ENCODE data around the gene RHBDF2. TPM values are rescaled to one million over a fixed set of nuclear protein-coding genes. Genes with fewer than 3 reads are reported as not detected.

RHBDF2 gene
- polyA plus RNA-seq, 1 donor (not counting 4 experiments of a cell fraction or from before 2014, with no cell fraction given), result 14.9 TPM

DNA sequence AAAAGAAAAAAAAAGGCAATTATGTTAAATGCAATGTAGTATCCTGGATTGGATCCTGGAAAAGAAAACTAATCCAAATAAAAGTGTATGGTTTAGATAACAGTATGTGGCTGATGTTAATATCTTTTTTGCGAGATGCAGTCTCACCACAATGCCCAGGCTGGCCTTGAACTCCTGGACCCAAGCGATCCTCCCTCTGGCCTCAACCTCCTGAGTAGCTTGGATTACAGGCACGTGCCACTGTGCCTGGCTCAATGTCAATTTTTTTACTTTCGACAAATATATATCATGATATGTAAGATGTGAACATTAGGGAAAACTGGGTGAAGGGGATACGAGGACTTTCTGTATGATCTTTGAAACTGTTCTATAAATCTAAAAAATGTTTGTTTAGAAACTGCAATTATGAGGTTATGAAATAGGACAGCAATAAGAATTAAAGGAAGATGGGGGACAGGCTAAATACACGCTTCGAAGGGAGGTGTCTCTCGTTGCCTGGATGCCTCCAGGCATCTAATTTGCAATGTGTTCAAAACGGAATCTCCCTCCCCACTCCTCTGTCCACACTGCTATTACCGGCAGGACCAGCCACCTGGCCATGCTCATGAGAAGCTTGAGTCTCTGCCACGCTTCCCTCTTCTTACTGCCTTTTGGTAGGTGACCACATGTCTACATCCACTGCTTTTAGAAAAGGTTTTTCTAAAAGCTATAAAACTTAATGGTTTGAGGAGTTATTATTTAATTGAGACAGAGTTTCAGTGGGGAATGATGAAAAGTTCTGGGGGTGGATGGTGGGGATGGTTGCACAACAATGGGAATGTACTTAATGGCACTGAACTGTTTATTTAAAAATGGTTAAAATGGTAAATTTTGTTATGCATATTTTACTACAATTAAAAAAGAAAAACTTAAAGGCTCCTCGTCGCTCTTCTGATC is 63.5 kb downstream of the RHBDF2 start:
- peaks cover 82% of the 10 kb centered on the region for H3K79me2 ChIP-seq (ENCODE audit: control insufficient read depth, insufficient read depth, low read length)
- H3K4me1 ChIP-seq (ENCODE audit: control insufficient read depth, extremely low read depth, insufficient read depth, low read length), result peaks cover 8% of the 10 kb centered on the region
- no peaks in the 10 kb centered on the region for H3K27me3 ChIP-seq (ENCODE audit: control insufficient read depth, extremely low read depth, insufficient read depth, low read length)
- DNase-seq (ENCODE audit: low read depth, low spot score), result no peak
- no peaks in the 10 kb centered on the region for H3K36me3 ChIP-seq (ENCODE audit: control insufficient read depth in 2 of 2, extremely low read depth in 1 of 2, insufficient read depth in 2 of 2, low read length in 2 of 2)
- no peak overlapping the region for H3K9ac ChIP-seq (ENCODE audit: control insufficient read depth, extremely low read depth, insufficient read depth, low read length)
- FAIRE-seq, result no peak
- no peak overlapping the region for H3K4me2 ChIP-seq (ENCODE audit: control insufficient read depth, extremely low read depth, insufficient read depth, low read depth, low read length)
- H3K27ac ChIP-seq (ENCODE audit: control insufficient read depth, insufficient read depth, low read length), result no peak overlapping the region
- dilution Hi-C loops (cut with MboI; ENCODE audit: extremely low pct_ligation_motif_present, low sequenced_read_pairs), result no loop called here
- no peak overlapping the region for H2AFZ ChIP-seq (ENCODE audit: control insufficient read depth, low read length)
- peaks cover 2% of the 10 kb centered on the region for H3K9me1 ChIP-seq (ENCODE audit: control insufficient read depth, extremely low read depth, insufficient read depth, low read length)
- TF ChIP-seq, protein P1, sequence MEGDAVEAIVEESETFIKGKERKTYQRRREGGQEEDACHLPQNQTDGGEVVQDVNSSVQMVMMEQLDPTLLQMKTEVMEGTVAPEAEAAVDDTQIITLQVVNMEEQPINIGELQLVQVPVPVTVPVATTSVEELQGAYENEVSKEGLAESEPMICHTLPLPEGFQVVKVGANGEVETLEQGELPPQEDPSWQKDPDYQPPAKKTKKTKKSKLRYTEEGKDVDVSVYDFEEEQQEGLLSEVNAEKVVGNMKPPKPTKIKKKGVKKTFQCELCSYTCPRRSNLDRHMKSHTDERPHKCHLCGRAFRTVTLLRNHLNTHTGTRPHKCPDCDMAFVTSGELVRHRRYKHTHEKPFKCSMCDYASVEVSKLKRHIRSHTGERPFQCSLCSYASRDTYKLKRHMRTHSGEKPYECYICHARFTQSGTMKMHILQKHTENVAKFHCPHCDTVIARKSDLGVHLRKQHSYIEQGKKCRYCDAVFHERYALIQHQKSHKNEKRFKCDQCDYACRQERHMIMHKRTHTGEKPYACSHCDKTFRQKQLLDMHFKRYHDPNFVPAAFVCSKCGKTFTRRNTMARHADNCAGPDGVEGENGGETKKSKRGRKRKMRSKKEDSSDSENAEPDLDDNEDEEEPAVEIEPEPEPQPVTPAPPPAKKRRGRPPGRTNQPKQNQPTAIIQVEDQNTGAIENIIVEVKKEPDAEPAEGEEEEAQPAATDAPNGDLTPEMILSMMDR (optimal IDR thresholded peaks at IDR 0.05 in 1 of 3, IDR thresholded peaks at IDR 0.05 in 1 of 3, conservative IDR thresholded peaks at IDR 0.05 in 1 of 3; ENCODE audit: extremely low read depth in 1 of 3, insufficient read depth in 2 of 3, low read length in 3 of 3), result no peak
- TF ChIP-seq EZH2 (IDR thresholded peaks at IDR 0.05; ENCODE audit: low read length), result no peak
- peaks cover 9% of the 10 kb centered on the region for H4K20me1 ChIP-seq (ENCODE audit: control insufficient read depth, extremely low read depth, insufficient read depth, low read length)
- H3K4me3 ChIP-seq (ENCODE audit: control insufficient read depth in 2 of 3, extremely low read depth in 1 of 3, insufficient read depth in 2 of 3, low read depth in 1 of 3, low read length in 3 of 3), result no peak overlapping the region
- no peaks in the 10 kb centered on the region for H3K9me3 ChIP-seq (ENCODE audit: control insufficient read depth, low read depth, low read length)

DNA sequence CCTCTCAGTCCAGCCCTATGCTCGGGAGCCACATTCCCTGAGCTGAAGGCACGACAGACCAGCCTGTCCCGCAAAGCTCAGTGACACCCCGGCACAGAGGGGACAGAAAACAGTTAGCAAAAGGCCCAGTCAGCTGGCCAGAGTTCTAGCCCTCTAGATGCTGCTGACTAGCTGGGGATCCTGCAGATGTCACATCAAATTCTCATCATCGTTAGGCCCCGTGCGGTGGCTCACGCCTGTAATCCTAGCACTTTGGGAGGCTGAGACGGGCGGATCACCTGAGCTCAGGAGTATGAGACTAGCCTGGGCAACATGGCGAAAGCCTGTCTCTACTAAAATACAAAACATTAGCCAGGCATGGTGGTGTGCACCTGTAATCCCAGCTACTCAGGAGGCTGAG is 65.5 kb downstream of the RHBDF2 start:
- Histone ChIP-seq H3K27ac (ENCODE audit: control insufficient read depth, insufficient read depth, low read length) (no peak overlapping the region), H3K79me2 (ENCODE audit: control insufficient read depth, insufficient read depth, low read length) (peaks cover 74% of the 10 kb centered on the region), H3K27me3 (ENCODE audit: control insufficient read depth, extremely low read depth, insufficient read depth, low read length) (no peaks in the 10 kb centered on the region), H3K9me1 (ENCODE audit: control insufficient read depth, extremely low read depth, insufficient read depth, low read length) (peaks cover 2% of the 10 kb centered on the region), H3K4me3 (ENCODE audit: control insufficient read depth in 2 of 3, extremely low read depth in 1 of 3, insufficient read depth in 2 of 3, low read depth in 1 of 3, low read length in 3 of 3) (no peak overlapping the region), H3K4me1 (ENCODE audit: control insufficient read depth, extremely low read depth, insufficient read depth, low read length) (peaks cover 10% of the 10 kb centered on the region), H2AFZ (ENCODE audit: control insufficient read depth, low read length) (no peak overlapping the region), H3K9me3 (ENCODE audit: control insufficient read depth, low read depth, low read length) (no peaks in the 10 kb centered on the region), H3K36me3 (ENCODE audit: control insufficient read depth in 2 of 2, extremely low read depth in 1 of 2, insufficient read depth in 2 of 2, low read length in 2 of 2) (no peaks in the 10 kb centered on the region), H3K9ac (ENCODE audit: control insufficient read depth, extremely low read depth, insufficient read depth, low read length) (no peak overlapping the region), H3K4me2 (ENCODE audit: control insufficient read depth, extremely low read depth, insufficient read depth, low read depth, low read length) (no peak overlapping the region), H4K20me1 (ENCODE audit: control insufficient read depth, extremely low read depth, insufficient read depth, low read length) (peaks cover 9% of the 10 kb centered on the region)
- TF ChIP-seq EZH2 (IDR thresholded peaks at IDR 0.05; ENCODE audit: low read length), result no peak
- TF ChIP-seq, protein P1 (optimal IDR thresholded peaks at IDR 0.05 in 1 of 3, IDR thresholded peaks at IDR 0.05 in 1 of 3, conservative IDR thresholded peaks at IDR 0.05 in 1 of 3; ENCODE audit: extremely low read depth in 1 of 3, insufficient read depth in 2 of 3, low read length in 3 of 3), result no peak
- no peak for DNase-seq (ENCODE audit: low read depth, low spot score)
- dilution Hi-C loops (cut with MboI; ENCODE audit: extremely low pct_ligation_motif_present, low sequenced_read_pairs), result no loop called here
- FAIRE-seq, result no peak

Measured in keratinocyte (primary cell).